ENCODE results near the gene PLXNA2.

Gene PLXNA2

DNA sequence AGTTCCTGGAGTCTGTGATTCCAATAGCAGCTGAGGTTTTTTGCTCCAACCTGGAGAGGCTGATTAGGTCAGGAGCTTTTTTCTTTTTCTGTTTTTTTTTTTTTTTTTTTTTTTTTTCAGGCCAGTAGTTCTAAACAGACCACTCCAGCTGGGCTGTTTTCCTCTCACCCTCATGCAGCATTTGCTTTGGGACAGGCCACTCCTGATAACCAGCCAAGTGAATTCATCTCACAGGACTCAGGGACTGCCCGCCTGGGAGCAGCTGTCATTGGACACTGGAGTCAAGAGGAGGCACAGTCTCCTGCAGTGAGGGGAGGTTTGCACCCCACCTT, 22.9 kb downstream of the PLXNA2 start:
- H3K9me3 ChIP-seq (ENCODE audit: low read length): peaks cover 5% of the 10 kb centered on the region
- H3K36me3 ChIP-seq (ENCODE audit: insufficient read depth, low read length): peaks cover 13% of the 10 kb centered on the region
- H3K4me3 ChIP-seq (ENCODE audit: low read length): no peak overlapping the region
- H3K27me3 ChIP-seq (ENCODE audit: insufficient read depth, low read length): no peaks in the 10 kb centered on the region
- H3K4me1 ChIP-seq (ENCODE audit: insufficient read depth, low read length): peaks cover 22% of the 10 kb centered on the region
- no peak overlapping the region for H2AFZ ChIP-seq (ENCODE audit: low read depth, low read length)

DNA sequence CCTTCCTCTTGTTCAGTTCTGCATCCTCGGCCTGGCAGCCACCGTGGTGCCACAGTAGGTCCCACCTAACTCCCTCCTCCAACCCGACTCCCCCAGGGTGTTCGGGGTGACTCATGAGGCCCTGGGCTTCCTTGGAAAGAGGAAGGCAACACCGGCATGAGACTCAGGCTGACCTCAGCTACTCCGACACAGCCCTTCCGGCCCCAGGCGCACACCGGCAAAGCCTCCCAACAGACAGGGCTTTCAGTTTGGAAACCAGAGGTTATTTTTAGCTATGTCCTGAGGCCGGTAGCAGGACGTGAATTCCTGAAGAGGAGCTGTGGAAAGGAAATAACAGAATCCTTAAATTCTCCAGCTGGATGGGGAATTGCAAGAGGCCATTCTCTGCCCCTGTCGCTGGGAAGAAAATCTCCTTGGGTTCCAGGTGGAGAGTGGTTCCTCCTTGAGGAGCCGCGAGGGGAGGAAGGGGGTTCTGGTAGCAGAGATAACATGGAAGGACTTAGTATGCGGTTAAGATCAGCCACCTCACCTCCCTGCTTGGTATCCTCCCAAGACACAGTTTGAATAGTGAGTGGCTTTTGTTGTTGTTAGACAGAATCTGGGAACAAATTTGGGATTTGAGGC, 24.4 kb downstream of the PLXNA2 start:
- no peaks in the 10 kb centered on the region for H3K27me3 ChIP-seq (ENCODE audit: insufficient read depth, low read length)
- peaks cover 8% of the 10 kb centered on the region for H3K9me3 ChIP-seq (ENCODE audit: low read length)
- peaks cover 14% of the 10 kb centered on the region for H3K4me1 ChIP-seq (ENCODE audit: insufficient read depth, low read length)
- no peak overlapping the region for H2AFZ ChIP-seq (ENCODE audit: low read depth, low read length)
- no peak overlapping the region for H3K4me3 ChIP-seq (ENCODE audit: low read length)
- H3K36me3 ChIP-seq (ENCODE audit: insufficient read depth, low read length): peaks cover 21% of the 10 kb centered on the region

DNA sequence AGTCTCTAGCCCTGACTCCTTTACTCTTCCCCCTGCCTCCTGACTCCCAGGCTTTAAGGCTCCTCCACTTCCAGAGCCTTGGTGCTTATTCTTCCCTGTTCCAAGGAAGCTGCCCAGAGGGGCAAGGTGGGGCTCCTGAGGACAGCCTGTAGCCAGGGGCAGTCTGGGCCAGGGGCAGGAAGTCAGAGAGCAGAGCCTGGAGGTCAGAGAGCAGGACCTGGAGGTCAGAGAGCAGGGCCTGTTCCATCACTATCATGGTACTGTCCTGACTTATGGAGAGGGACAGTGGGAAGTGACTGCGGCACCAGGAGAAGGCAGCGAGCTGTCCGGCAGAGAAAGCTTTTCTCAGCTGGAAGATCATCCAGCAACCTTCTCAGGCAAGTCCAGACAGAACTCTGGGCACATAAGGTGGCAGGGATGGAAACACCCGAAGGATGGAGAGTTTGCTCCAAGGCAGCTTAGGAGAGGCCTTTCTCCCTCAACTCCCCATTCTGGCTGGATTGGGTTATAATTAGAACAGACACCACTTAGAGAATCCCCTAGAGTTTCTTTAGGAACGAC, 25.0 kb downstream of the PLXNA2 start:
- H3K36me3 ChIP-seq (ENCODE audit: insufficient read depth, low read length): peaks cover 21% of the 10 kb centered on the region
- H3K4me3 ChIP-seq (ENCODE audit: low read length): no peak overlapping the region
- H2AFZ ChIP-seq (ENCODE audit: low read depth, low read length): no peak overlapping the region
- peaks cover 8% of the 10 kb centered on the region for H3K9me3 ChIP-seq (ENCODE audit: low read length)
- H3K27me3 ChIP-seq (ENCODE audit: insufficient read depth, low read length): no peaks in the 10 kb centered on the region
- peaks cover 8% of the 10 kb centered on the region for H3K4me1 ChIP-seq (ENCODE audit: insufficient read depth, low read length)

DNA sequence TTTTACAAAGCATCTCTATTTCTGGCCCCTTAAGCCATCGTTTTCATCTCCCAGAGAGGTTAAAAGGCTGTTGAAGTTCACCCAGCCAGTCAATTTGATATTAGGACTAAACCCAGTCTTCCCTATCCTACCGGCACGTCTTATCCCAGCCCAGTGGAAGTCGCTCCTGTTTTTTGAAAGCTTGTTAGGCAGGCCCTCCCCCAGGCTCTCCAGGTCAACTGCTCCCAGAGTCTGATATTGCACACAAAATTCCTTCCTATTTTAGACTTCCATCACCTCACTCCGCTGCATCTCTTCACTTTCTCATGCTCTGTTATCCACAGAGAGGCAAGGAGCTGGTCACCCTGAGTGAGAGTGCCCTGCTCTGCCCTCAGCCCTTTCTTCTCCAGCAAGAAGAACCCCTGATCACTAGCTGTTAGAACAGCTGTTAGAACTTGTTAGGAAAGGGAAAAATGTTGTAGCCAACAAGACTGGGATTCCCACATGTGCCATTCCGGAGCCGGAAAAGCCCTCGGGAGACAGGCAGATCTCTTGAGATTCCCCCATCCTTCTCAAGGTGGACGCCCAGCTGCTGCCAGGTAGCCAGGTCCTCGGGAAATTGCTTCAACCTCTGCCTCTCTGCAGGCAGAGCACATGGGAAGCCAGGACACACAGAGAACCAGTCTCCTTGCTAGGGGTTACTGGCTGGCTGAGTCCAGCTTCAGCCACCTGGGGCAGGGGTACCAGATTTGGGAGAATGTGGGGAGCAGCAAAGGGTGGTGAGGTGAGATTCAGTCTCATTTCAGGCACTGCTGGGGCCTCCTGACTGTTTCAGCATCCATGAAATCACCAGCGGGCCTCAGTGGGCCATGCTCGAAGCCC, 25.7 kb downstream of the PLXNA2 start:
- Histone ChIP-seq H3K36me3 (ENCODE audit: insufficient read depth, low read length) (peaks cover 21% of the 10 kb centered on the region), H3K4me3 (ENCODE audit: low read length) (no peak overlapping the region), H2AFZ (ENCODE audit: low read depth, low read length) (no peak overlapping the region), H3K4me1 (ENCODE audit: insufficient read depth, low read length) (peaks cover 1% of the 10 kb centered on the region), H3K9me3 (ENCODE audit: low read length) (peaks cover 8% of the 10 kb centered on the region), H3K27me3 (ENCODE audit: insufficient read depth, low read length) (no peaks in the 10 kb centered on the region)

DNA sequence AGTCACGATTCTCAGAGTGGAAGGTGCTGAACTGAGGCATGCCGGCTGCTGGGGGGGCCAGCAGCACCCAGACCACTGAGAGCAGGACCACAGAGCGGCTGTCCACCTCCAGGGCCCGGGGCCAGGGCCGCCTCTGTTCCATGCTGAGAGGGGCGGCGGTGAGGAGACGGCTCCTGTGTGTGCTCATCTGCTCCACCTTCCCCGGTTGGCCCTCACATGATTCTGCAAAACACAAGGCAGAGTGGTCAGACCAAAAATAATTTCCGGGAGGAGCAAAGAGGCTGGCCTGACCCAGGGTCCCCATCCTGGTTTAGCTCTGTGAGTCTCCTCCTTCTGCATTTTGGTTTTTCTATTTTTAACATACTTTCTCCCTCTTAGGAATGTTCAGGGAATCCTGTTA, 26.4 kb downstream of the PLXNA2 start:
- no peak overlapping the region for H2AFZ ChIP-seq (ENCODE audit: low read depth, low read length)
- peaks cover 8% of the 10 kb centered on the region for H3K9me3 ChIP-seq (ENCODE audit: low read length)
- H3K4me1 ChIP-seq (ENCODE audit: insufficient read depth, low read length): no peaks in the 10 kb centered on the region
- H3K4me3 ChIP-seq (ENCODE audit: low read length): no peak overlapping the region
- peaks cover 21% of the 10 kb centered on the region for H3K36me3 ChIP-seq (ENCODE audit: insufficient read depth, low read length)
- no peaks in the 10 kb centered on the region for H3K27me3 ChIP-seq (ENCODE audit: insufficient read depth, low read length)

DNA sequence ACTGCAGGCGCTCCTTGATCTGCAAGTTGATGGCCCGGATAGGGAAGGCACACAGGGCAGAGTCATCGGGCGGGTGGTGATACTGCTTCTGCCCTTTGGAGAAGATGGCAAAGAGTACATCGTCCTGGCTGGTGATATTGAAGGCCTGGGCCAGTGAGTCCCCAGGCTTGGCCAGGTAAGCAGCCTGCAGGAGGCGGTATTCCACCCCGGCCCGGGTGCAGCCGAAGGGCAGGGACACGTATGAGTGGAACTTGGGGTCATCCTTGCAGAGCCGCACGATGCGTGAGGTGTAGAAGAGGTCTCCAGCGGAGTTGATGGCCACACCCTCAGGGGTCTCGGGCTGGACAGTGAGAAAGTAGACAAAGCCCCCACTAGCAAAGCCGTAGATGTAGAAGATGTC, 27.4 kb downstream of the PLXNA2 start:
- Histone ChIP-seq H3K9me3 (ENCODE audit: low read length) (peaks cover 8% of the 10 kb centered on the region), H3K27me3 (ENCODE audit: insufficient read depth, low read length) (no peaks in the 10 kb centered on the region), H3K4me1 (ENCODE audit: insufficient read depth, low read length) (no peaks in the 10 kb centered on the region), H3K4me3 (ENCODE audit: low read length) (no peak overlapping the region), H3K36me3 (ENCODE audit: insufficient read depth, low read length) (peaks cover 22% of the 10 kb centered on the region), H2AFZ (ENCODE audit: low read depth, low read length) (no peak overlapping the region)

DNA sequence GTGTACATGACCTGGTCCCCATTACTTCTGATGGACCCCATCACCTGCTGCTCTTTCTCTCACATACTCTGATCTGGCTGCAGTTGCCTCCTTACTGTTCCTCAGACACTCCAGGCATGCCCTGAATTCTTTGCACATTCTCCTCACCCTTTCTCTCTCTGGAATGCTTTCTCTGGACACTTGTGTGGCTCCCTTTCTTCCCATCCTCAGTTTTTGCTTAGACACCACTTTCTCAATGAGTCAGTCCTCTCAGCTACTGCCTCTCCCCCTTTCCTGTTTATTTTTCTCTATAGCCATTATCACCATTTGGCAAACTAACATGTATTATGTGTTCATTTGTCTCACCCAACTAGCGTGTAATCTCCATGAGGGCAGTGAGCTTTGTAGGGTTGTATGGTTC, 28.1 kb downstream of the PLXNA2 start:
- peaks cover 8% of the 10 kb centered on the region for H3K9me3 ChIP-seq (ENCODE audit: low read length)
- H2AFZ ChIP-seq (ENCODE audit: low read depth, low read length): no peak overlapping the region
- no peaks in the 10 kb centered on the region for H3K27me3 ChIP-seq (ENCODE audit: insufficient read depth, low read length)
- H3K36me3 ChIP-seq (ENCODE audit: insufficient read depth, low read length): peaks cover 22% of the 10 kb centered on the region
- no peaks in the 10 kb centered on the region for H3K4me1 ChIP-seq (ENCODE audit: insufficient read depth, low read length)
- H3K4me3 ChIP-seq (ENCODE audit: low read length): no peak overlapping the region

DNA sequence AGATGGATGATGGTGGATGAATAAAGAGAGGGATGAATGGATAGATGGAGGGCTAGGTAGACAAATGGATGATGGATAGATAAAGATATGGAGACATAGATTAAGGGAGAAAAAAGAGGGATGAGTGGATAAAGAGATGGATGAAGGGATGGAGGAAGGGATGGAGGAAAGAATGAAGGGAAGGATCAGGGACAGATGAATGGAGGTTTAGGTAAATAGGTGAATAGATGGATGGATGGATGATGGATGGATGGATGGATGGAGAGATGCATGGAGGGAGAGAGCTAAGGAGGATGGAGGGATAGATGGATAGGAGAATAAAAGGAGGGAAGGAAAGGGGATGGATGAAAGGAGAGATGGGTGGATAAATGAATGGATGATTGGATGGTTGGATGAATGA, 28.8 kb downstream of the PLXNA2 start:
- Histone ChIP-seq H3K27me3 (ENCODE audit: insufficient read depth, low read length) (no peaks in the 10 kb centered on the region), H3K4me1 (ENCODE audit: insufficient read depth, low read length) (no peaks in the 10 kb centered on the region), H3K36me3 (ENCODE audit: insufficient read depth, low read length) (peaks cover 22% of the 10 kb centered on the region), H3K4me3 (ENCODE audit: low read length) (no peak overlapping the region), H3K9me3 (ENCODE audit: low read length) (peaks cover 8% of the 10 kb centered on the region), H2AFZ (ENCODE audit: low read depth, low read length) (no peak overlapping the region)

DNA sequence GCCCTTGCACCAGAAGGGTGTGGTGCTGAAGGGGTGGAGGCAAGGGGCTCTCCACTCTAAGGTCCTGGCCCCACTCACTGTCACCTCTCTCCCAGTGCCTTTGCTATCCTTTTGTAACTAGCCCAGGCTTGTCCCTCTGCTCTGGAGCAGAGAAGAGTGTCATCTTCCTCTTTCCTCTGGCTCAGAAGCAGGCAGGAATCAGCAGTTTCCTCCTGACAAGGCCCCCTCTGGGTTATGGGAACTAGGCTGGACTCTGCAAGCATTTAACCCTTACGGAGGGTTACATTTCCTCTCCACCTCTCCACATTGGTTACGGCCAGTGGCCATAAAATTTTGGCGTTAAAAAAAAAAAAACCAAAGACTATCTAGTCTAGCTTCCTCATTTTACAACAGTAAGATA, 30.4 kb downstream of the PLXNA2 start:
- H3K4me3 ChIP-seq (ENCODE audit: low read length): no peak overlapping the region
- no peaks in the 10 kb centered on the region for H3K4me1 ChIP-seq (ENCODE audit: insufficient read depth, low read length)
- peaks cover 8% of the 10 kb centered on the region for H3K9me3 ChIP-seq (ENCODE audit: low read length)
- H3K36me3 ChIP-seq (ENCODE audit: insufficient read depth, low read length): peaks cover 29% of the 10 kb centered on the region
- H2AFZ ChIP-seq (ENCODE audit: low read depth, low read length): no peak overlapping the region
- H3K27me3 ChIP-seq (ENCODE audit: insufficient read depth, low read length): no peaks in the 10 kb centered on the region

DNA sequence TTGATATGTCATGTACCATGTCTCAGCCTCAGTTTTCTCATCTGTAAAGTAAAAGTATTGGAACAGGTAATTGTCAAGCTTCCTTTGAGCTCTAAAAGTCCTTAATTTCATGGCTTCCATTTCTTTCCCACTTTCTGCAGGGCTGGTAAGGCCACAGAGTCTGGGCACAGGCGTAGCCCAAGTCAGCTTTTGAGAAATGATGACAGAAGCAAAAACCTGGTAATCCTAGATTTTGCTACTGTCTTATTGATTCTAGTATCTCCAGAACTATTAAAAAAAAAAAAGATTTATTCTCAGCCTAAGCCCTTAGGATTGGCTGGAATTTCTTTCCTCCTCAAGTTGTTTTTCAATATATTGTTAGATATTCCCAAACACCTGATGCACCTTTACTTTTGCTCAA, 31.3 kb downstream of the PLXNA2 start:
- H3K9me3 ChIP-seq (ENCODE audit: low read length): peaks cover 8% of the 10 kb centered on the region
- no peaks in the 10 kb centered on the region for H3K27me3 ChIP-seq (ENCODE audit: insufficient read depth, low read length)
- H3K4me1 ChIP-seq (ENCODE audit: insufficient read depth, low read length): peaks cover 2% of the 10 kb centered on the region
- no peak overlapping the region for H2AFZ ChIP-seq (ENCODE audit: low read depth, low read length)
- H3K4me3 ChIP-seq (ENCODE audit: low read length): no peak overlapping the region
- H3K36me3 ChIP-seq (ENCODE audit: insufficient read depth, low read length): peaks cover 29% of the 10 kb centered on the region

DNA sequence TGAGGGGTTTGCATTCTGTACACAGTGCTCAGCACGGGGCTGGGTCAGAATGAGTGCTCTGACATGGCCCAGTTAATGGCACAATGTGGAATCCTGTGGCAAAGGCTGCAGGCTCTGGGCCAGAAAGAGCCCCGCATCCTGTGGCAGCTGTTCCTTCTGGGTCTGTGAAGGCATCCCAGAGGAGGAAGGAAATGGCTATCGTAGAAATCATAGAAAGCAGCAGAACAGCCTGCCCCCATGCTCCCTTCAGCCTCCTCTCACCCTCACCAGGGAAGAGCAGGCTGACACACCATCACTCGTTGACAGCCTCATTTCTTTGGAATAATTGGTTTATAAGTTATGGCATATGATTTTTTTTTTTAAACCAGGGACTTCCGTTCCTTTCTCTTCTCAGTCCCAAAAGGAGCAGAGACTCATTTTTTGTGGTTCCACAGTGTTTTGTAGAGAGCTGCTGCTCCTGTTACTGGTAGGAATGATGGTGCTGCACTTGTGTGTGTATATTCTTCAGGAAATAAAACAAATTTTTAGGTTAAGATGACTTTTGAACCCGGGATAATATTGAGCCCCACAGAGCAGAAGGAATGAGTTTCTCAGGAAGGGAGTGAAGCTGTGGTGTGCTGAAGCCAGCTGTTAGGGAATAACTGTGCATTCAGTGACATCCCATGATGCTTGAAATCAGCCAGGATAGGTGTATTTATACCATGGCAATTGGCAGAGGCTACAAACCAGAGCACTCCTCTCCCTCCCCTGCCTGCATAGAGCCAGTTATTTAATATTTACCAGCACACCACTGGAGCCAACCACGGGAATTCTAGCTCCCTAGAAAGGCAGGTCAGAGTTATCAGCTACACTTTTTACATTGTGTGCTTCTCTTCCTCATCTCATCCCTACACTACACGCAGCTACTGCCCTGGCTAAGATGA, 32.0 kb downstream of the PLXNA2 start:
- no peak overlapping the region for H3K4me3 ChIP-seq (ENCODE audit: low read length)
- peaks cover 9% of the 10 kb centered on the region for H3K4me1 ChIP-seq (ENCODE audit: insufficient read depth, low read length)
- H2AFZ ChIP-seq (ENCODE audit: low read depth, low read length): no peak overlapping the region
- H3K36me3 ChIP-seq (ENCODE audit: insufficient read depth, low read length): peaks cover 30% of the 10 kb centered on the region
- H3K27me3 ChIP-seq (ENCODE audit: insufficient read depth, low read length): no peaks in the 10 kb centered on the region
- H3K9me3 ChIP-seq (ENCODE audit: low read length): peaks cover 4% of the 10 kb centered on the region

DNA sequence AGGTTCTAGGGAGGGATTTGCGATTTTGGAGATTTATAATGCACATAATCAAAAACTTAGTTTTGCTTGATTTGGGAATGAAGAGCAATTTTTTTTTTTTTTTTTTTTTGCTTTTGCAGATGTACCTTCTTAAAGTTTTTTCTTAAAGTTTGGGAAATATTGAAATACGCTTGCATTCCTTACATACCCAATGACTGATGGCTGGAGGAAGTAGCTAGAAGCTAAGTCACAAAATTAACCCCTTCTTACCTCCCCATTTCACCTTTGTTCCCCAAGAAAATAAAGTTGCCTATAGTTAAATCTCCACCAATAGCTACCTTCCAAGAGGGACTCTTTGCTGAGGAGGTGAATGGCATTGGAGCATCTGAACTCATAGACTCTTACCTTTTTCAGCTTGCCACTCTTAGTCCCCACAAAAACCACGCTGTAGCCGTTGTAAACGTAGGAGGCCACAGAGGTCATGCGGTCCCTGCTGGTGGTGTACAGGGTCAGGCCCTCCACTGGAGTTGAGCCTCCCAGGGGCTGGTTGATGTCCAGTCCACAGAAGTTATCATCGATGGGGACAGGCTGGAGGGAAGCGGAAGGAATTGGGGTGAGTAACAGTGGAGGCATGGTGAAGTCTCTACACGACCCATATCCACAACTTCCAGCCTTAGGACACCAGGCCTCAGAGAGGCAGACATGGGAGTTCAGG, 34.1 kb downstream of the PLXNA2 start:
- Histone ChIP-seq H3K36me3 (ENCODE audit: insufficient read depth, low read length) (peaks cover 18% of the 10 kb centered on the region), H3K9me3 (ENCODE audit: low read length) (no peaks in the 10 kb centered on the region), H2AFZ (ENCODE audit: low read depth, low read length) (no peak overlapping the region), H3K4me1 (ENCODE audit: insufficient read depth, low read length) (peaks cover 9% of the 10 kb centered on the region), H3K4me3 (ENCODE audit: low read length) (no peak overlapping the region), H3K27me3 (ENCODE audit: insufficient read depth, low read length) (no peaks in the 10 kb centered on the region)

Measured in neuron (in vitro differentiated cells).